ENCODE results near the gene P3H1.

DNA sequence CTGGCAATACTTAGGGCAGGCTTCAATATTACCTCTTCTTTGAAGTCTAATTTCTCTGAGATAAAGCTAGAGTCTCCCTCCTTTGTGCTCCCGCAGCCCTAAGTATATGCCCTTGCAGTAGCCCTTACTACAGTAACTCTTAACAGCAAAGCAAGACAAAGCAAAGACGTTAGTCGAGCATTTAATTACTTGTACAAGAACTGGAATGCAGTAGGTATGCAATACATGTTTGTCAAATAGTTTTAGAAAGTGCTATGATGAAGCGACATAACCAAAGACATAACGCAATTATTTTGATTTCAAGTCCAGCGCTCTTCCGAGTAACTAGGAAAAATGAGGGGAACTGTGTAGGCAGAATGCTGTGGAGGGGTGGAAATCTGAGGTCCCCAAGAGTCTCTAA lies 1.6 kb downstream of the P3H1 start:
- TF ChIP-seq, protein P1, sequence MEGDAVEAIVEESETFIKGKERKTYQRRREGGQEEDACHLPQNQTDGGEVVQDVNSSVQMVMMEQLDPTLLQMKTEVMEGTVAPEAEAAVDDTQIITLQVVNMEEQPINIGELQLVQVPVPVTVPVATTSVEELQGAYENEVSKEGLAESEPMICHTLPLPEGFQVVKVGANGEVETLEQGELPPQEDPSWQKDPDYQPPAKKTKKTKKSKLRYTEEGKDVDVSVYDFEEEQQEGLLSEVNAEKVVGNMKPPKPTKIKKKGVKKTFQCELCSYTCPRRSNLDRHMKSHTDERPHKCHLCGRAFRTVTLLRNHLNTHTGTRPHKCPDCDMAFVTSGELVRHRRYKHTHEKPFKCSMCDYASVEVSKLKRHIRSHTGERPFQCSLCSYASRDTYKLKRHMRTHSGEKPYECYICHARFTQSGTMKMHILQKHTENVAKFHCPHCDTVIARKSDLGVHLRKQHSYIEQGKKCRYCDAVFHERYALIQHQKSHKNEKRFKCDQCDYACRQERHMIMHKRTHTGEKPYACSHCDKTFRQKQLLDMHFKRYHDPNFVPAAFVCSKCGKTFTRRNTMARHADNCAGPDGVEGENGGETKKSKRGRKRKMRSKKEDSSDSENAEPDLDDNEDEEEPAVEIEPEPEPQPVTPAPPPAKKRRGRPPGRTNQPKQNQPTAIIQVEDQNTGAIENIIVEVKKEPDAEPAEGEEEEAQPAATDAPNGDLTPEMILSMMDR (IDR thresholded peaks at IDR 0.05) = no peak
- TF ChIP-seq POLR2A (IDR thresholded peaks at IDR 0.05) = no peak
- no peak for TF ChIP-seq EP300 (IDR thresholded peaks at IDR 0.05)

All from ovary (tissue), 3 donors.